Trophoblast cell (in vitro differentiated cells and primary cell): ENCODE results near the gene DNTT.

ENCODE experiments used
- DNase-seq, 2 donors: peaks; one replicate each; pipeline ENCODE4 v3.0.0-alpha.2; 2016
- H2AFZ ChIP-seq: 2 replicates; pipeline ENCODE4 v1.6.1; 2013; ENCODE audit warnings: low read length, moderate library complexity, mild to moderate bottlenecking; ENCODE audit not compliant: insufficient read depth, poor library complexity
- H2AK5ac ChIP-seq: 2 replicates; pipeline ENCODE4 v1.6.1; 2013; ENCODE audit warnings: mild to moderate bottlenecking, low read length
- H2BK120ac ChIP-seq: 2 replicates; pipeline ENCODE4 v1.6.1; 2013; ENCODE audit warnings: low read length, mild to moderate bottlenecking, moderate library complexity; ENCODE audit not compliant: insufficient read depth, poor library complexity
- H2BK12ac ChIP-seq: 2 replicates; pipeline ENCODE4 v1.6.1; 2013; ENCODE audit warnings: mild to moderate bottlenecking, low read length, moderate library complexity
- H2BK5ac ChIP-seq: 2 replicates; pipeline ENCODE4 v1.6.1; 2013; ENCODE audit warnings: low read length, low read depth, moderate library complexity, mild to moderate bottlenecking; ENCODE audit not compliant: poor library complexity
- H3K14ac ChIP-seq: 2 replicates; pipeline ENCODE4 v1.6.1; 2013; ENCODE audit warnings: mild to moderate bottlenecking, low read length
- H3K18ac ChIP-seq: 2 replicates; pipeline ENCODE4 v1.6.1; 2013; ENCODE audit warnings: mild to moderate bottlenecking, low read length
- H3K23ac ChIP-seq: 2 replicates; pipeline ENCODE4 v1.6.1; 2013; ENCODE audit warnings: low read length
- H3K27ac ChIP-seq: 2 replicates; pipeline ENCODE4 v1.5.1; 2013; ENCODE audit warnings: low read depth, mild to moderate bottlenecking, inconsistent platforms, low read length, moderate library complexity
- H3K27me3 ChIP-seq: 2 replicates; pipeline ENCODE4 v1.6.1; 2013; ENCODE audit warnings: inconsistent platforms, mild to moderate bottlenecking, low read length, moderate library complexity; ENCODE audit not compliant: insufficient read depth
- H3K36me3 ChIP-seq, 2 experiments: 1 replicate in 1 of 2; 2 replicates in 1 of 2; pipeline ENCODE4 v1.6.1; 2013; ENCODE audit warnings: low read length in 2 of 2, mild to moderate bottlenecking in 2 of 2, moderate library complexity in 1 of 2; ENCODE audit not compliant: insufficient read depth in 2 of 2, control insufficient read depth in 1 of 2
- H3K4ac ChIP-seq: 2 replicates; pipeline ENCODE4 v1.6.1; 2013; ENCODE audit warnings: low read depth, mild to moderate bottlenecking, low read length, moderate library complexity
- H3K4me1 ChIP-seq, 2 experiments: 1 replicate in 1 of 2; 2 replicates in 1 of 2; pipeline ENCODE4 v1.6.1; 2013; ENCODE audit warnings: low read length in 2 of 2, mild to moderate bottlenecking in 2 of 2, moderate library complexity in 1 of 2; ENCODE audit not compliant: insufficient read depth in 2 of 2, control insufficient read depth in 1 of 2
- H3K4me2 ChIP-seq: 2 replicates; pipeline ENCODE4 v1.6.1; 2013; ENCODE audit warnings: inconsistent platforms, mild to moderate bottlenecking, low read length, moderate library complexity
- H3K4me3 ChIP-seq: 2 replicates; pipeline ENCODE4 v1.5.1; 2013; ENCODE audit warnings: mild to moderate bottlenecking, low read depth, low read length, inconsistent platforms
- H3K79me1 ChIP-seq: one replicate; pipeline ENCODE4 v1.6.1; 2013; ENCODE audit warnings: low read length
- H3K79me2 ChIP-seq: 2 replicates; pipeline ENCODE4 v1.6.1; 2013; ENCODE audit warnings: low read length, mild to moderate bottlenecking; ENCODE audit not compliant: control insufficient read depth, insufficient read depth, poor library complexity
- H3K9ac ChIP-seq: 2 replicates; pipeline ENCODE4 v1.6.1; 2013; ENCODE audit warnings: mild to moderate bottlenecking, low read length
- H3K9me3 ChIP-seq: 2 replicates; pipeline ENCODE4 v1.6.1; 2013; ENCODE audit warnings: low read depth, mild to moderate bottlenecking, control low read depth, inconsistent platforms, low read length; ENCODE audit not compliant: insufficient read depth
- H4K12ac ChIP-seq: 2 replicates; pipeline ENCODE4 v1.6.1; 2013; ENCODE audit warnings: low read depth, mild to moderate bottlenecking, low read length, moderate library complexity
- H4K8ac ChIP-seq: 2 replicates; pipeline ENCODE4 v1.6.1; 2013; ENCODE audit warnings: low read depth, mild to moderate bottlenecking, low read length, moderate library complexity
- H4K91ac ChIP-seq: one replicate; pipeline ENCODE4 v1.6.1; 2013; ENCODE audit warnings: low read depth, mild to moderate bottlenecking, low read length, moderate library complexity
- whole genome bisulfite sequencing: extraction: QIAGEN DNeasy Blood & Tissue Kit; methylation state at CpG from one replicate; pipeline ENCODE4 v1.1.7; 2013; ENCODE audit warnings: missing lambda C conversion rate; ENCODE audit not compliant: insufficient read length, insufficient coverage; ENCODE audit errors: extremely low coverage; 5-methylcytosine and 5-hydroxymethylcytosine counted together

Gene DNTT

DNA sequence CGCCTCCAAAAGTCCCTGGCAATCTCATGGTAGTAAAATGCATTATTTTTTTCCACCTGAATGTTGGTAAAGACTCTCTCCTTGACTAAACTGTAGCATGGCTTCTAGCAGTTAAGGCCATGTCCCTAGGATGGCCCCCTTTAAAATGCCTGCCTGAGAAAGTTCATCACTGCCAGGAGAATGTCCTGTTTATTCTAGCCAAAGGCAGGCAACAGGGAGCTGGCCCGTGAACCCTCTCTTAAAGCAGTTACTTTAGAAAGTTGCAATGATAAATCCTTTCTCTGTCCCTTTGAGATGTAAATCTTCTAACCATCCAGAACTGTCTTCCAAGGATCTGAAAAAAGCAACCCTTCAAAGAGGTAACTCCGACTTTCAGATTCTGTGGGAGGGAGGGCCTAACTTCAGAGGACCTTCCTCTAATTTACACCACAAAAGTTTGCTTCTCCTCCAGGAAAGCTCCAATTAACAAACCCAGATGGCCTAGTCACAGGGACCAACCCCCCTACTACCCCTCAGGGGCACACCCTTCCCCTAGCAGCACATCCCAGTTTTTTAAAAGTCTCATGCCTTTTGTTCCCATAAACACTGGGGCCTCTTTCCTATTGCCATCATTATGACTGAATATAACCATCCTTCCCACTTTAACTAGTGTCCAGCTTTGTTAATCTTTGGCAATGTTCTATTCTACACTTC is 5.5 kb downstream of the DNTT start:
- Histone ChIP-seq H3K27ac (no peak overlapping the region), H2BK12ac (no peak overlapping the region), H2BK120ac (no peak overlapping the region), H2AFZ (no peak overlapping the region), H4K91ac (no peak overlapping the region), H3K4ac (no peak overlapping the region), H4K12ac (no peak overlapping the region), H4K8ac (no peak overlapping the region), H3K14ac (no peak overlapping the region), H3K23ac (no peak overlapping the region), H3K4me1 (no peaks in the 10 kb centered on the region), H3K79me1 (no peaks in the 10 kb centered on the region), H3K4me2 (no peak overlapping the region), H3K27me3 (no peaks in the 10 kb centered on the region), H2BK5ac (no peak overlapping the region), H3K36me3 (no peaks in the 10 kb centered on the region), H3K9me3 (no peaks in the 10 kb centered on the region), H3K9ac (no peak overlapping the region), H3K79me2 (peaks cover under 1% of the 10 kb centered on the region), H3K18ac (no peak overlapping the region), H3K4me3 (no peak overlapping the region), H2AK5ac (no peak overlapping the region)
- no peak for DNase-seq
- no CpG with 5 or more reads among the region's 3 CpGs for WGBS

DNA sequence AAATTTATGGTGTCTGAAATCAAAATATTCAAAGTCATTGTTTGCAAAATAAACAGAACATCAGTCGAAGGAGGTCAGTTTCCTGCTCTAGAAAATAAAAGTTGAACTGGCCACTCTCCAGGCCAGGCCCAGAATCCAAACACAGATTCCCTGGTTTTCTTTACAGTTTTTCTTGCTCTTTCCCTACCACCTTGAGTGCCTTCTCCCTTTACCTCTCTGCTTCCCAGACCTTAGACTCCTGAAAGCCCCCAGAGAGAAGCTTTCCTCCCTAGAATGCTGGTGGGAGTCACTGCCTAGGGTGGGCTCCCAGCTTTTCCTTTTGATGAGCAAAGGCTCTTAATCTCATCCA is 6.1 kb downstream of the DNTT start:
- H3K14ac ChIP-seq, result no peak overlapping the region
- no peak overlapping the region for H3K4me2 ChIP-seq
- no peak overlapping the region for H3K4me3 ChIP-seq
- H3K36me3 ChIP-seq, result no peaks in the 10 kb centered on the region
- H3K27me3 ChIP-seq, result no peaks in the 10 kb centered on the region
- H2BK12ac ChIP-seq, result peak overlapping the region; percentile 45
- H4K8ac ChIP-seq, result no peak overlapping the region
- H3K23ac ChIP-seq, result no peak overlapping the region
- H3K9ac ChIP-seq, result no peak overlapping the region
- no peaks in the 10 kb centered on the region for H3K4me1 ChIP-seq
- H3K9me3 ChIP-seq, result no peaks in the 10 kb centered on the region
- H3K27ac ChIP-seq, result no peak overlapping the region
- no peak overlapping the region for H2AFZ ChIP-seq
- H3K79me1 ChIP-seq, result no peaks in the 10 kb centered on the region
- WGBS, result no CpG with 5 or more reads among the region's 1 CpG
- no peak overlapping the region for H4K12ac ChIP-seq
- no peak overlapping the region for H4K91ac ChIP-seq
- H2AK5ac ChIP-seq, result no peak overlapping the region
- no peak overlapping the region for H2BK5ac ChIP-seq
- DNase-seq, result no peak
- H3K79me2 ChIP-seq, result peaks cover 1% of the 10 kb centered on the region
- no peak overlapping the region for H3K18ac ChIP-seq
- H3K4ac ChIP-seq, result peak overlapping the region; percentile 35
- H2BK120ac ChIP-seq, result no peak overlapping the region

- Histone ChIP-seq H3K14ac (no peak overlapping the region), H3K79me2 (peaks cover 1% of the 10 kb centered on the region), H3K18ac (no peak overlapping the region), H3K9ac (no peak overlapping the region), H2AK5ac (no peak overlapping the region), H2BK5ac (no peak overlapping the region), H2BK120ac (no peak overlapping the region), H3K27me3 (no peaks in the 10 kb centered on the region), H3K4me1 (no peaks in the 10 kb centered on the region), H2BK12ac (no peak overlapping the region), H4K91ac (no peak overlapping the region), H3K4me2 (no peak overlapping the region), H3K9me3 (no peaks in the 10 kb centered on the region), H3K79me1 (no peaks in the 10 kb centered on the region), H3K4ac (no peak overlapping the region), H4K8ac (no peak overlapping the region), H3K4me3 (no peak overlapping the region), H4K12ac (no peak overlapping the region), H2AFZ (no peak overlapping the region), H3K27ac (no peak overlapping the region), H3K23ac (no peak overlapping the region), H3K36me3 (no peaks in the 10 kb centered on the region)
- peak in 1 of 2 donors; percentile 25 for DNase-seq
- no CpG with 5 or more reads among the region's 3 CpGs for WGBS
These were observed 7.0 kb downstream of the DNTT start for GRCh38 chr10:96311180-96311715.

GRCh38 chr10:96313344-96313743 is 9.1 kb downstream of the DNTT start:
- H2AFZ ChIP-seq, result no peak overlapping the region
- H3K18ac ChIP-seq, result no peak overlapping the region
- H4K8ac ChIP-seq, result no peak overlapping the region
- H3K79me2 ChIP-seq, result peaks cover 1% of the 10 kb centered on the region
- H3K9ac ChIP-seq, result no peak overlapping the region
- no peaks in the 10 kb centered on the region for H3K36me3 ChIP-seq
- H2AK5ac ChIP-seq, result no peak overlapping the region
- WGBS, result no CpG with 5 or more reads among the region's 2 CpGs
- no peak overlapping the region for H2BK5ac ChIP-seq
- H4K12ac ChIP-seq, result no peak overlapping the region
- no peak overlapping the region for H2BK120ac ChIP-seq
- no peak overlapping the region for H3K4me3 ChIP-seq
- H3K4me1 ChIP-seq, result no peaks in the 10 kb centered on the region
- no peak overlapping the region for H3K4ac ChIP-seq
- no peak overlapping the region for H3K4me2 ChIP-seq
- H3K79me1 ChIP-seq, result no peaks in the 10 kb centered on the region
- H3K23ac ChIP-seq, result no peak overlapping the region
- no peak overlapping the region for H3K27ac ChIP-seq
- no peaks in the 10 kb centered on the region for H3K9me3 ChIP-seq
- DNase-seq, result no peak
- no peak overlapping the region for H3K14ac ChIP-seq
- H2BK12ac ChIP-seq, result no peak overlapping the region
- no peak overlapping the region for H4K91ac ChIP-seq
- H3K27me3 ChIP-seq, result no peaks in the 10 kb centered on the region
